GM23338 (cell line): Measurements from ENCODE around the gene TTPAL. TPM values are rescaled to one million over a fixed set of nuclear protein-coding genes. Genes with fewer than 3 reads are reported as not detected.

Experiments used
- ATAC-seq: fragments of 200-7000 bp; cut with Tn5 transposase; 3 replicates; pipeline ENCODE4 v1.9.1; 2020
- DNase-seq: peaks from one replicate; pipeline ENCODE4 v3.0.0-alpha.2; 2015; ENCODE audit warnings: low spot score
- H2AFZ ChIP-seq: fragments of 200-600 bp; sonication (generic); 2 replicates; pipeline ENCODE4 v1.8.0; 2016; ENCODE audit warnings: antibody characterized with exemption, mild to moderate bottlenecking, moderate library complexity
- H3F3A ChIP-seq: fragments of 200-600 bp; sonication (generic); replicated peaks from 2 replicates; pipeline ENCODE4 v1.8.0; 2017; ENCODE audit warnings: antibody characterized with exemption, mixed run types, low read depth
- H3K27ac ChIP-seq: fragments of 200-600 bp; sonication (generic); 2 replicates; pipeline ENCODE4 v1.6.1; 2016; ENCODE audit warnings: low read depth
- H3K27me3 ChIP-seq: fragments of 200-600 bp; sonication (generic); 2 replicates; pipeline ENCODE4 v1.8.0; 2016; ENCODE audit warnings: mild to moderate bottlenecking, mixed run types, moderate library complexity; ENCODE audit not compliant: insufficient read depth
- H3K36me3 ChIP-seq: fragments of 200-600 bp; sonication (generic); 2 replicates; pipeline ENCODE4 v1.8.0; 2016; ENCODE audit warnings: mild to moderate bottlenecking; ENCODE audit not compliant: insufficient read depth
- H3K4me1 ChIP-seq: fragments of 200-600 bp; sonication (generic); 2 replicates; pipeline ENCODE4 v1.8.0; 2016; ENCODE audit warnings: mild to moderate bottlenecking, moderate library complexity; ENCODE audit not compliant: insufficient read depth
- H3K4me2 ChIP-seq: fragments of 200-600 bp; sonication (generic); 2 replicates; pipeline ENCODE4 v1.7.1; 2017; ENCODE audit warnings: mixed run types
- H3K4me3 ChIP-seq: fragments of 200-600 bp; sonication (generic); 2 replicates; pipeline ENCODE4 v1.6.1; 2016; ENCODE audit warnings: mixed run types
- H3K79me2 ChIP-seq: fragments of 200-600 bp; sonication (generic); replicated peaks from 2 replicates; pipeline ENCODE4 v1.8.0; 2017; ENCODE audit warnings: mild to moderate bottlenecking; ENCODE audit not compliant: insufficient read depth
- H3K9me2 ChIP-seq: fragments of 200-600 bp; sonication (generic); 2 replicates; pipeline ENCODE4 v1.8.0; 2017; ENCODE audit not compliant: insufficient read depth
- H4K20me1 ChIP-seq: fragments of 200-600 bp; sonication (generic); replicated peaks from 2 replicates; pipeline ENCODE4 v1.8.0; 2017; ENCODE audit warnings: mild to moderate bottlenecking; ENCODE audit not compliant: insufficient read depth
- H3K27ac Mint-ChIP-seq: 2 replicates; pipeline ENCODE4 v1.8.0; 2020; ENCODE audit warnings: inconsistent platforms, mild to moderate bottlenecking, moderate library complexity, mixed read lengths
- H3K27me3 Mint-ChIP-seq: 3 replicates; pipeline ENCODE4 v1.8.0; 2022; ENCODE audit warnings: low read depth, mild to moderate bottlenecking, moderate library complexity, mixed read lengths, inconsistent platforms; ENCODE audit not compliant: insufficient read depth, poor library complexity
- H3K36me3 Mint-ChIP-seq: 3 replicates; pipeline ENCODE4 v1.8.0; 2021; ENCODE audit warnings: low read depth, mild to moderate bottlenecking, inconsistent platforms, moderate library complexity, mixed read lengths
- H3K4me1 Mint-ChIP-seq: 3 replicates; pipeline ENCODE4 v1.8.0; 2020; ENCODE audit warnings: mild to moderate bottlenecking, inconsistent platforms, mixed read lengths
- H3K4me3 Mint-ChIP-seq: 3 replicates; pipeline ENCODE4 v1.8.0; 2021; ENCODE audit warnings: moderate library complexity, mild to moderate bottlenecking, inconsistent platforms, mixed read lengths
- H3K9me3 Mint-ChIP-seq: 3 replicates; pipeline ENCODE4 v1.8.0; 2020; ENCODE audit warnings: moderate library complexity, mild to moderate bottlenecking, inconsistent platforms, mixed read lengths
- CREB1 ChIP-seq: fragments of 250-450 bp; sonication (Bioruptor Pico); IDR thresholded peaks from 2 replicates; pipeline ENCODE4 v1.5.0; 2020; ENCODE audit warnings: low read depth, mild to moderate bottlenecking, moderate library complexity
- CTCF ChIP-seq, 2 experiments: fragments of 200-600 bp in 1 of 2; sonication (generic) in 1 of 2; conservative IDR thresholded peaks; 2 replicates each; pipeline versions ENCODE4 v1.5.1 to v1.6.1; 2016 to 2017; ENCODE audit warnings: antibody characterized with exemption in 2 of 2, low read depth in 2 of 2, mild to moderate bottlenecking in 2 of 2, moderate library complexity in 1 of 2
- ETS1 ChIP-seq: IDR thresholded peaks from 2 replicates; pipeline ENCODE4 v1.6.1; 2016; ENCODE audit warnings: antibody characterized with exemption
- EZH2 ChIP-seq: fragments of 200-600 bp; sonication (generic); IDR thresholded peaks from one replicate; pipeline ENCODE4 v1.8.0; 2017; ENCODE audit warnings: antibody characterized with exemption, mild to moderate bottlenecking, low read depth; ENCODE audit not compliant: unreplicated experiment
- EZH2phosphoT487 ChIP-seq: fragments of 200-600 bp; sonication (generic); IDR thresholded peaks from one replicate; pipeline ENCODE4 v1.8.1; 2018; ENCODE audit warnings: antibody characterized with exemption; ENCODE audit not compliant: unreplicated experiment
- JUNB ChIP-seq: IDR thresholded peaks from one replicate; pipeline ENCODE4 v1.6.1; 2016; ENCODE audit warnings: antibody characterized with exemption; ENCODE audit not compliant: unreplicated experiment
- NANOG ChIP-seq: IDR thresholded peaks from 2 replicates; pipeline ENCODE4 v1.6.1; 2016; ENCODE audit warnings: antibody characterized with exemption, borderline replicate concordance
- POLR2AphosphoS5 ChIP-seq: IDR thresholded peaks from 2 replicates; pipeline ENCODE4 v1.6.1; 2016; ENCODE audit warnings: antibody characterized with exemption, low read depth
- REST ChIP-seq: IDR thresholded peaks from one replicate; pipeline ENCODE4 v1.6.1; 2018; ENCODE audit warnings: antibody characterized with exemption; ENCODE audit not compliant: unreplicated experiment
- STAT1 ChIP-seq: IDR thresholded peaks from one replicate; pipeline ENCODE4 v1.6.1; 2016; ENCODE audit warnings: antibody characterized with exemption; ENCODE audit not compliant: unreplicated experiment
- ZNF114 ChIP-seq: fragments of 250-450 bp; sonication (Bioruptor Pico); IDR thresholded peaks from 2 replicates; pipeline ENCODE4 v1.5.0; 2020; ENCODE audit warnings: mild to moderate bottlenecking, moderate library complexity
- ZNF331 ChIP-seq: fragments of 250-450 bp; sonication (Bioruptor Pico); IDR thresholded peaks from 2 replicates; pipeline ENCODE4 v1.5.0; 2020; ENCODE audit warnings: low read depth, mild to moderate bottlenecking, moderate library complexity
- ZNF462 ChIP-seq: fragments of 250-450 bp; sonication (Bioruptor Pico); IDR thresholded peaks from 2 replicates; pipeline ENCODE4 v1.5.0; 2020; ENCODE audit warnings: mild to moderate bottlenecking, moderate library complexity
- polyA plus RNA-seq: library from polyadenylated mRNA; unstranded; fragments of >200 nt; fragmentation: Nextera tagmentation; extraction: Ambion mirVana; gene quantifications from 2 replicates; pipeline ENCODE4 v1.2.1, GENCODE V29; 2016
- total RNA-seq: library from RNA; depleted of rRNA; stranded (reverse); fragments of >200 nt; shearing (Covaris generic); gene quantifications from 2 replicates; pipeline ENCODE4 v1.2.3, GENCODE V29; 2014

TTPAL gene
- total and polyA plus RNA-seq, 2 experiments from 2014 or later = 3.7 to 10.2 TPM

GRCh38 chr20:44528309-44528708 lies 52.6 kb downstream of the TTPAL start:
- no peaks in the 10 kb centered on the region; the same call in 2 of the 3 replicates for H3K36me3 Mint-ChIP-seq
- Histone ChIP-seq H3K79me2 (no peaks in the 10 kb centered on the region; the same call in 1 of the 2 replicates), H3F3A (peaks cover 5% of the 10 kb centered on the region; the same call in 1 of the 2 replicates), H4K20me1 (no peaks in the 10 kb centered on the region), H3K4me2 (no peak overlapping the region), H3K36me3 (no peaks in the 10 kb centered on the region), H3K4me1 (peaks cover 33% of the 10 kb centered on the region), H3K27ac (no peak overlapping the region), H3K27me3 (0 out of 2 replicates have a peak, but pooled peaks cover 4% of the 10 kb centered on the region), H3K9me2 (no peaks in the 10 kb centered on the region), H3K4me3 (no peak overlapping the region), H2AFZ (0 out of 2 replicates have a peak overlapping the region, but pooled peaks have one; percentile 47)
- no peaks in the 10 kb centered on the region for H3K9me3 Mint-ChIP-seq
- H3K4me1 Mint-ChIP-seq = peaks cover 18% of the 10 kb centered on the region
- H3K4me3 Mint-ChIP-seq = no peak overlapping the region
- ATAC-seq (no peak), DNase-seq (no peak)
- peaks cover 4% of the 10 kb centered on the region for H3K27me3 Mint-ChIP-seq
- H3K27ac Mint-ChIP-seq = no peak overlapping the region
- no peak for TF ChIP-seq EZH2
- TF ChIP-seq REST = no peak
- no peak for TF ChIP-seq EZH2phosphoT487
- no peak for TF ChIP-seq NANOG
- no peak for TF ChIP-seq ETS1
- TF ChIP-seq CTCF (conservative IDR thresholded peaks at IDR 0.05; ENCODE audit: low read depth in 2 of 2) = no peak
- TF ChIP-seq ZNF462 = no peak
- TF ChIP-seq POLR2AphosphoS5 = no peak
- no peak for TF ChIP-seq ZNF114 (CRISPR knock-in tag)
- no peak for TF ChIP-seq CREB1 (CRISPR knock-in tag)
- TF ChIP-seq STAT1 = no peak
- no peak for TF ChIP-seq ZNF331 (CRISPR knock-in tag)
- TF ChIP-seq JUNB = no peak
